Activated CD8-positive, alpha-beta memory T cell treated with anti-CD3 and anti-CD28 coated beads, Interleukin-2, amount 10 ng/mL, durations not matched to agents 7 days and 5 days (primary cell): Measurements from ENCODE around the gene HGFAC. TPM values are rescaled to one million over a fixed set of nuclear protein-coding genes. Genes with fewer than 3 reads are reported as not detected.

Source experiments
- ATAC-seq: fragments of 150-1000 bp; cut with Tn5 transposase; one replicate; pipeline ENCODE4 v1.10.0; 2021; ENCODE audit warnings: moderate library complexity
- CTCF ChIA-PET: fragments of 350-600 bp; sonication (Branson Sonifier 250); formaldehyde crosslinking; loops from one replicate; lab custom pipeline; 2021; ENCODE audit warnings: antibody characterized with exemption; lab: Charles Lee
- DNase-seq: peaks from one replicate; pipeline ENCODE4 v3.0.0-alpha.2; 2020
- H3K27ac Mint-ChIP-seq: one replicate; pipeline ENCODE4 v1.8.0; 2021; ENCODE audit warnings: mild to moderate bottlenecking, mixed read lengths
- H3K27me3 Mint-ChIP-seq: one replicate; pipeline ENCODE4 v1.8.0; 2021; ENCODE audit warnings: mixed read lengths
- H3K36me3 Mint-ChIP-seq: one replicate; pipeline ENCODE4 v1.8.0; 2021; ENCODE audit warnings: mild to moderate bottlenecking, mixed read lengths
- H3K4me1 Mint-ChIP-seq: one replicate; pipeline ENCODE4 v1.8.0; 2021; ENCODE audit warnings: mixed read lengths
- H3K4me3 Mint-ChIP-seq: one replicate; pipeline ENCODE4 v1.8.0; 2021; ENCODE audit warnings: mild to moderate bottlenecking, moderate library complexity, mixed read lengths
- H3K9me3 Mint-ChIP-seq: one replicate; pipeline ENCODE4 v1.8.0; 2022; ENCODE audit warnings: low read depth, mixed read lengths
- total RNA-seq, 2 experiments: library from RNA; stranded (reverse); gene quantifications; one replicate each; pipeline ENCODE4 v1.2.3, GENCODE V29; 2021

Gene HGFAC
- total RNA-seq, 2 experiments from 2014 or later, result not detected

GRCh38 chr4:3460926-3461325 lies 19.2 kb downstream of the HGFAC start:
- no peak for DNase-seq
- Mint-ChIP-seq H3K36me3 (no peaks in the 10 kb centered on the region), H3K27ac (no peak overlapping the region), H3K27me3 (peaks cover 15% of the 10 kb centered on the region), H3K4me1 (no peaks in the 10 kb centered on the region), H3K9me3 (no peaks in the 10 kb centered on the region), H3K4me3 (no peak overlapping the region)
- peak; percentile 30 for ATAC-seq
- CTCF ChIA-PET, result interaction anchor here (1.1 kb wide), 1 partner anchor 17 kb away, joined by 3 read pairs; no protein-coding TSS in a partner anchor

GRCh38 chr4:3461515-3462291 lies 19.9 kb downstream of the HGFAC start:
- no peak overlapping the region for H3K4me3 Mint-ChIP-seq
- peaks cover 15% of the 10 kb centered on the region for H3K27me3 Mint-ChIP-seq
- CTCF ChIA-PET, result interaction anchor here (1.1 kb wide), 1 partner anchor 18 kb away, joined by 3 read pairs; no protein-coding TSS in a partner anchor
- no peak overlapping the region for H3K27ac Mint-ChIP-seq
- DNase-seq, result no peak
- no peak for ATAC-seq
- H3K36me3 Mint-ChIP-seq, result no peaks in the 10 kb centered on the region
- H3K9me3 Mint-ChIP-seq, result no peaks in the 10 kb centered on the region
- H3K4me1 Mint-ChIP-seq, result no peaks in the 10 kb centered on the region

- no peak overlapping the region for H3K4me3 Mint-ChIP-seq
Measured at GRCh38 chr4:3462321-3462789, 20.6 kb downstream of the HGFAC start.

GRCh38 chr4:3462790-3463415 lies 21.1 kb downstream of the HGFAC start, which contains the start of gene DOK7:
Gene DOK7, plus strand, starts transcription at chr4:3463306. Its CDS starts 70 bp downstream, at chr4:3463376.
- Mint-ChIP-seq H3K27ac (no peak within 1 kb of the TSS), H3K36me3 (no peaks in the 10 kb centered on the region), H3K4me1 (no peaks in the 10 kb centered on the region), H3K4me3 (no peak within 1 kb of the TSS), H3K27me3 (peaks cover 15% of the 10 kb centered on the region), H3K9me3 (no peaks in the 10 kb centered on the region)
- CTCF ChIA-PET, result interaction anchor here (1.0 kb wide), 1 partner anchor 343 kb away, joined by 3 read pairs; no protein-coding TSS in a partner anchor
- DNase-seq, result no peak
- no peak for ATAC-seq

More at GRCh38 chr4:3462321-3462789, 20.6 kb downstream of the HGFAC start:
- H3K27me3 Mint-ChIP-seq, result peaks cover 15% of the 10 kb centered on the region
- H3K9me3 Mint-ChIP-seq, result no peaks in the 10 kb centered on the region
- H3K36me3 Mint-ChIP-seq, result no peaks in the 10 kb centered on the region
- ATAC-seq (no peak), DNase-seq (no peak)
- no peaks in the 10 kb centered on the region for H3K4me1 Mint-ChIP-seq
- CTCF ChIA-PET, result no interaction called here
- H3K27ac Mint-ChIP-seq, result no peak overlapping the region

- peaks cover 15% of the 10 kb centered on the region for H3K27me3 Mint-ChIP-seq
- no peak overlapping the region for H3K27ac Mint-ChIP-seq
- DNase-seq, result no peak
- ATAC-seq, result no peak
- CTCF ChIA-PET, result interaction anchor here (1.0 kb wide), 1 partner anchor 344 kb away, joined by 3 read pairs; no protein-coding TSS in a partner anchor
- H3K4me3 Mint-ChIP-seq, result no peak overlapping the region
- H3K9me3 Mint-ChIP-seq, result no peaks in the 10 kb centered on the region
- H3K36me3 Mint-ChIP-seq, result no peaks in the 10 kb centered on the region
- H3K4me1 Mint-ChIP-seq, result no peaks in the 10 kb centered on the region
Measured at GRCh38 chr4:3463556-3464348, 22.0 kb downstream of the HGFAC start.

GRCh38 chr4:3464349-3464905 lies 22.7 kb downstream of the HGFAC start:
- Mint-ChIP-seq H3K4me1 (no peaks in the 10 kb centered on the region), H3K27ac (no peak overlapping the region), H3K36me3 (no peaks in the 10 kb centered on the region), H3K4me3 (no peak overlapping the region), H3K9me3 (no peaks in the 10 kb centered on the region), H3K27me3 (peaks cover 15% of the 10 kb centered on the region)
- CTCF ChIA-PET, result no interaction called here
- no peak for ATAC-seq
- DNase-seq, result no peak

- DNase-seq (no peak), ATAC-seq (no peak)
- Mint-ChIP-seq H3K27me3 (peaks cover 14% of the 10 kb centered on the region), H3K9me3 (no peaks in the 10 kb centered on the region), H3K4me3 (no peak overlapping the region), H3K4me1 (no peaks in the 10 kb centered on the region), H3K36me3 (no peaks in the 10 kb centered on the region), H3K27ac (no peak overlapping the region)
- CTCF ChIA-PET, result no interaction called here
Measured at GRCh38 chr4:3464911-3465697, 23.3 kb downstream of the HGFAC start.

- Mint-ChIP-seq H3K9me3 (no peaks in the 10 kb centered on the region), H3K36me3 (no peaks in the 10 kb centered on the region), H3K4me1 (no peaks in the 10 kb centered on the region), H3K27ac (no peak overlapping the region), H3K4me3 (no peak overlapping the region), H3K27me3 (peaks cover 12% of the 10 kb centered on the region)
- DNase-seq, result no peak
- CTCF ChIA-PET, result no interaction called here
- ATAC-seq, result no peak
Measured at GRCh38 chr4:3465698-3466671, 24.2 kb downstream of the HGFAC start.

- Mint-ChIP-seq H3K27ac (no peak overlapping the region), H3K9me3 (no peaks in the 10 kb centered on the region), H3K27me3 (peaks cover 12% of the 10 kb centered on the region), H3K36me3 (no peaks in the 10 kb centered on the region), H3K4me1 (no peaks in the 10 kb centered on the region), H3K4me3 (no peak overlapping the region)
- ATAC-seq (no peak), DNase-seq (no peak)
- CTCF ChIA-PET, result no interaction called here
Measured at GRCh38 chr4:3466691-3467600, 25.2 kb downstream of the HGFAC start.

GRCh38 chr4:3467601-3468031 lies 25.8 kb downstream of the HGFAC start:
- H3K9me3 Mint-ChIP-seq, result no peaks in the 10 kb centered on the region
- CTCF ChIA-PET, result no interaction called here
- H3K4me1 Mint-ChIP-seq, result no peaks in the 10 kb centered on the region
- DNase-seq, result no peak
- no peaks in the 10 kb centered on the region for H3K36me3 Mint-ChIP-seq
- H3K4me3 Mint-ChIP-seq, result no peak overlapping the region
- H3K27ac Mint-ChIP-seq, result no peak overlapping the region
- no peak for ATAC-seq
- peaks cover 7% of the 10 kb centered on the region for H3K27me3 Mint-ChIP-seq

GRCh38 chr4:3468154-3468553 lies 26.4 kb downstream of the HGFAC start:
- DNase-seq (no peak), ATAC-seq (no peak)
- Mint-ChIP-seq H3K27ac (no peak overlapping the region), H3K27me3 (peaks cover 5% of the 10 kb centered on the region), H3K4me3 (no peak overlapping the region), H3K4me1 (no peaks in the 10 kb centered on the region), H3K36me3 (no peaks in the 10 kb centered on the region), H3K9me3 (no peaks in the 10 kb centered on the region)
- CTCF ChIA-PET, result no interaction called here
